ENCODE measurements around the gene GNPTG.
A peak's percentile ranks its signal among the peaks of the same experiment; 100 is the strongest.

GNPTG gene

DNA sequence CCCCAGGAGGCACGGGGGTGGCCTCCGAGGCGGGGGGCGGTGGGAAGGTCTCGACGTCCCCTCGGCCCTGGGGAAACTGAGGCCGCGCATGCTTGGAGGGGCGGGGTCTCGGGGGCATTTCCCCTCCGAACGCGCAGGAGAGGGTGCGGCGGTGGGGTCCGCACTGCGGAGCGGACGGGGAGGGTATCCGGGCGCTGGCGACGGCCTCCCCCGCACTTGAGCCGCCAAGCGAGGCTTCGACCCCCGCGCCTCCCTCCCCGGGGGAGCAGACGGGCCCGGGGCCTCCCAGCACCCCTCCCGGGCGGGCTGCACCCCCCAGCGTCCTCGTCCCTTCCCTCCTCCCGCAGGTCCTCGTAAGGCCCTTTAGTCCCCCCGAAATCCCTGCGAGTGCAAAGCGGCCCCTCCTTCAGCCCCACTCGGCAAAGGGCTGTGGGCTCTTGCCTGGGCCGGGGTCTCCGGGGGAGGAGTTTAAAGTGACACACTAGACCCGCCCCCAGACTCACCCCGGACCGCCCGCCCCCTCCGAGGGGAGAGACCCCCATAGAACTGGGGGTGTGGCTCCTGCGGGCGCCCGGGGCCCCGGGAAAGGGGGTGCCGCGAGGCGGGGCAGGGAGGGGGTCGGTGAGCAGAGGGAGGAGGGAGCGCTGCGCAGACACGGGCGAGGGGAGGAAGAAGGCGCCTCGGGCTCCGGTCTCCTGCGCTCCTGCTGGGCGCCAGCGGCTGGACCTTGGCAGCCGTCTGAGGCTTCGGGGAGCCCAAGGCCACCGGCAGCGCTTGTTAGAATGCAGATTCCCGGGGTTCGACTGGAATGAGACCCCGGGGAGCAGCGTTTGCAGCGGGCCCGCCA lies 17.7 kb upstream of the GNPTG start:
- DNase-seq (ENCODE audit: low read depth): no peak

DNA sequence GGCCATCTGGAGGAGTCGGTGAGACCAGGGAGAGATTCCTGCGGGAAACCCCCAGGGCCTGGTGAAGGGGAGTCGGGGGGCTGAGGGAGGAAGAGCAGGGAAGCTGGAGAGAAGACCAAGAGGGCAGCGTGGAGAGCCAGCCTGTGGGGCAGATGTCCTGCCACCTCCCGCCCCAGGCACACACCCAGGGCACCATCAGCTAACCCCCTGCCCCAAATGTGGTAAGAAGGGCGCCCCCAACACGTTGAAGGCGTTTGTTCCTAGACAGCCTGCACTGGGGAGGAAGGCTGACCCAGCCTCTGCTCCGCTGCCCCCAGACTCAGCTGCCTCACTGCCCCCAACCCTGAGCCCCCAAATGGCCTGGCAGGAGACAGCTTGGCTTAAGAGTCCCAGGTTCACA lies 17.0 kb upstream of the GNPTG start:
- DNase-seq (ENCODE audit: low read depth): no peak

DNA sequence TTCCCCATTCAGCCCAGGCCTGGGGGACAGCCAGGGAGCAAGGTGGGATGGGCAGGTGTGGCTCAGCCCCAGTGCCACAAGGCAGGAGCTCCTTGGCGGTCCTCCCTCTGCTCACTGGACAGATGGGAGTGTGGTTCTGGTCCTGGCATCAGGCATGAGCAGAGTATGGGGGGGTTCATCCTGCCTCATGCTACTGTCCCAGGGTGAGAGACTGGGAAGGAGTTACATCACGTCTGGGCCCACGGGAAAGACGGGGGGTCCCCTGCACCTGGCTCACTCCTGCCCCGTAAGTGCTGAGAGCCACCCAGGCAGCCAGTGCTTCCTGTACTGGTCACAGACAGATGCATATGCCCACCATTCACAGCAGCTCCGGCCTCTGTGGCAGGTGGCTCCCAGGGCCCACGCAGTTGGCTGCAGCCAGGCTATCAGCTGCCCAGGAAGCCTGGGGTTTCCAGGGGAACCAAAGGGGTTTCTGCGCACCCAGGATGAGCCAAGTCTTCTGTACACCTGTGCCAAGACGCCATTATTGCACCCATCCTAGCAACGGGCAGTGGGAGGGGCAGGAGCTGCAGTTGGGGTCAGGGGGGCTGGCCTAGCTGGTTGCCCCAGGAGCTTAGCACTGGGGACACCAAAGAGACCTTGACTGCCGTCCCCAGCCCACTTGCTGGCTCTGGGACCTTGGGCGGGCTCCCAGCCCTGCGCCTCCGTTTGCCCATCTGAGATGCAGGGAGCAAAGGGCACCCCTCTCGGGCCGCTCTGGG lies 16.3 kb upstream of the GNPTG start:
- no peak for DNase-seq (ENCODE audit: low read depth)

DNA sequence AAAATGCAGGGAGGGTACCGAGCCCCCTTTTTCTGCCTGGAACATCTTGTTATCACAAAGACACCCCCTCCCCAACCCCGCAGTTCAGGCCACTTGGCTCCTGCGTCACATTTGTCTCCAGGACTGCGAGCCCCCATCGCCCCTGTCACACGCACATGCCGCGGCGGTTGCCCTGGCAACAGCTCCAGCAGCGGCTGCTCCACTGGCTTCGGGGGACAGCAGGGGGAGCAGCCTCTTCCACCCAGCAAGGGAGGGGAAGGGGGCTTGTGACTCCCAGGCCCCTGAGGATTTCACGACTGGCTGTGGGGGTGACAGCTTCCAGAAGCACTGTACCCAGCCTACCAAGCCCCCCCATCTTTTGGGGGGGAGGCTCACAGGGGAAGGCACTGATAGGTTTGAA lies 15.7 kb upstream of the GNPTG start:
- no peak for DNase-seq (ENCODE audit: low read depth)

DNA sequence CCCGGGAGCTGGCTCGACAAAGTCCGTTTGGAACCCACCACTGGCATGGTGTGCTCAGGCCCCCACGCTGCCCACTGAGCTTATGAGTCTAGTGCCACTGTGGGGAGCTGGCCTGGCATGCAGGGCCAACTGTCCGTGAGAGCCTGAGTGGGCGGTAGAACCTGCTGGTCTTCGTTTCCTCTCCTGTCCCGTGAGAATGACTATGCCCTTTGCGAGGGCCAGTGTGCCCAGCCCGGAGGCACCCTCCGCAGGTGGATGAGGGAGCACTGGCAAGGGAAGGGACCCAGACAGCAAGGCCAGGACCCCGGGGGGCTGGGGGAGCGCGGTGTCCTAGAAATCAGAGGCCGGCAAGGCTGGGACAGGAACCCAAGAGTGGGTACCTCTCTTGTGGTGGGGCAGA lies 15.1 kb upstream of the GNPTG start:
- no peak for DNase-seq (ENCODE audit: low read depth)

DNA sequence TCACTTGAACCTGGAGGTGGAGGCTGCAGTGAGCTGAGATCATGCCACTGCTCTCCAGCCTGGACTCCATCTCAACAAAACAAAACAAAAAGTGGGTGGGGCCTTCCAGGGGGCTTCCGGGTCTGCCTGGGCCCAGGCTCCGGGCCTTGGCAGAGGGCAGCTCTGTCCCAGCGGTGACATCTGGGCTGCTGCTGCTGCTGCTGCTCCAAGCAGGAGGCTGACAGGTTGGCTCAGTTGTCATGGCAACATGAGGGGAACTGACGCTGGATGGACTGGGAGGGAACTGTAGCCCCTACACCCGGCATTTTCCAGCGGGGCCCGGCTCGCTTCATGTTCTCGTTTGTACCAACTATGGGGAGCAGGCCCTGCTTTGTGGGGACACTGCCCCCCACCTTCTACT lies 14.2 kb upstream of the GNPTG start:
- DNase-seq (ENCODE audit: low read depth): no peak

DNA sequence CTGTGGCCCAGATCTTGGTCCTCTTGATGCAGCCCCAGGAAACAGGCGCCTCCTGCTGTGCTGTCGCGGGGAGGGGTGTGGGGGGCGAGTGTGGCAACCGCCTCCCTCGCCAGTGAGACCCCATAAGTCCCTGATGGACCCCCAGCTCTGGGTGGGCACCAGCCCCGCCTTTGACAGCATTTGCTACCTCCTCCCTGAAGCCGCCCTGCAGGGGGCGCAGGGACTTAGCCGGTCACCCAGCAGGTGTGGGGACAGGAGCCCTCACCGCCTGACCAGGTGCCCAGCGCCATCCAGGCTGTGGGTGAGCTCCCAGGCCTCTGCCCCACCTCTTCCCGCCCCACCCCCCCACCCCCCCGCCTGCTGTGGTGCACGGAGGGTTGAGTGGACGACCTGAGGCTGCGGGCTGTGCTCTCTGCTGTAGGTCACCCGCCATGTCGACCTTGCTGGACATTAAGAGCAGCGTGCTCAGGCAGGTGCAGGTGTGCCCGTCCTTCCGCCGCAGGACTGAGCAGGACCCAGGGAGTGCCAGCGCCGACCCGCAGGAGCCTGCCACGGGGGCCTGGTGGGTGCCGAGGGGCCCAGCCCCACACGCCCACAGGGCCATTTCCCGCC lies 13.5 kb upstream of the GNPTG start:
- DNase-seq (ENCODE audit: low read depth): no peak

DNA sequence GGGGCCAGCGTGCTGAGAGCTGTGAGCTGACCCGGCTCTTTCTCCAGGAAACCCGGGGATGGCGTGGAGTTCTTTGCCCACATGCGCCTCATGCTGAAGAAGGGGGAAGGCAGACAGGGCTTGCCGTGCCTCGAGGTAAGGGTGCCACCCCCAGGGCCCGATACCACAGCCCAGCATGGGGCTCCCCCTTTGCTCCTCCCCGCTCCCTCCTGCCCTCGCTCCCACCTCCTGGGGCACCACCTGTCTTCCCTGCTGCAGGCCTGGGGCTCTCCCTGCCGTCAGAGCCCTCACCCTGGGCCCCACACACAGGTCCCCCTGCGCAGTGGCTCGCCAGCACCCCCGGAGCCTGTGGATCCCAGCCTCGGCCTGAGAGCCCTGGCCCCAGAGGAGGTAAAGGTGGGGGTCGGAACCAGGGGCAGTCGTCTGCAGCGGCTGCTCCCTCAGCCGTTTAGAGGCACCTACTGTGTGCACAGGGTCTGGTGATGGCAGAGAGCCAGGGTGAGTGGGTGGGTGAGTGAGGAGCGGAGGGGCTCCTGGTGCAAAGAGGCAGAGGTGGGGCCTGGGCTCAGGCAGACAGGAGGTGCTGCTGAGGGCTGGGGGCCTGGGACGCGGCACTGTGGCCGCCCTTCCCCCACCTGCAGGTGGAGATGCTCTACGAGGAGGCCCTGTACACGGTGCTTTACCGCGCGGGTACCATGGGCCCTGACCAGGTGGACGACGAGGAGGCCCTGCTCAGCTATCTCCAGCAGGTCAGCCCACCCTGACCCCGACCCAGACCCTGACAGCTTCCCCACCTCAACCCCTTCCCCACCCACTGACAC lies 12.7 kb upstream of the GNPTG start:
- no peak for DNase-seq (ENCODE audit: low read depth)

DNA sequence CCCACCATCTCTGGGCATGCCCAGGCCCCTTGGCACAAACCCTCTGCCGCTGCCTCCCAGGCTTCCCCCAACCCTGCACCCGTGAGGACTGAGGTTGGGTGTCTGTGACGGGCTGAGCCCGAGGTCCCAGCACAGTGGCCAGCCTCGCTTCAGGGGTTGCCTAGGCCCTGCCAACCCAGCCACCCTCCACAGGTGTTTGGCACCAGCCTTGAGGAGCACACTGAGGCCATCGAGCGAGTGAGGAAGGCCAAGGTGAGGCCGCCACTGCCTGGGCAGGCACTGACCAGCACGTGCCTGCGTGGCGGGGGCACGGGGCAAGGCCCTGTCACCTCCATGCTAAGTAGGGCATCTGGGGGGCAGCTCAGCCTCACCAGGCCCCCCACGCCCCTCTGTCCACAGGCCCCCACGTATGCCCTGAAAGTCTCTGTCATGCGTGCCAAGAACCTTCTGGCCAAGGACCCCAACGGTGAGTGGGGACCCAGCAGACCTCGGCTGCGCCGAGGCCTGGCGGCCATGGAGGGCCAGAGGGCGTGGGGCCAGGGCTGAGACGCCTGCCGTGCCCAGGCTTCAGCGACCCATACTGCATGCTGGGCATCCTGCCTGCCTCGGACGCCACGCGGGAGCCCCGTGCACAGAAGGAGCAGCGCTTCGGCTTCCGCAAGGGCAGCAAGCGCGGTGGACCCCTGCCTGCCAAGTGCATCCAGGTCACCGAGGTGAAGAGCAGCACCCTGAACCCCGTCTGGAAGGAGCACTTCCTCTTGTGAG lies 10.8 kb upstream of the GNPTG start:
- no peak for DNase-seq (ENCODE audit: low read depth)

DNA sequence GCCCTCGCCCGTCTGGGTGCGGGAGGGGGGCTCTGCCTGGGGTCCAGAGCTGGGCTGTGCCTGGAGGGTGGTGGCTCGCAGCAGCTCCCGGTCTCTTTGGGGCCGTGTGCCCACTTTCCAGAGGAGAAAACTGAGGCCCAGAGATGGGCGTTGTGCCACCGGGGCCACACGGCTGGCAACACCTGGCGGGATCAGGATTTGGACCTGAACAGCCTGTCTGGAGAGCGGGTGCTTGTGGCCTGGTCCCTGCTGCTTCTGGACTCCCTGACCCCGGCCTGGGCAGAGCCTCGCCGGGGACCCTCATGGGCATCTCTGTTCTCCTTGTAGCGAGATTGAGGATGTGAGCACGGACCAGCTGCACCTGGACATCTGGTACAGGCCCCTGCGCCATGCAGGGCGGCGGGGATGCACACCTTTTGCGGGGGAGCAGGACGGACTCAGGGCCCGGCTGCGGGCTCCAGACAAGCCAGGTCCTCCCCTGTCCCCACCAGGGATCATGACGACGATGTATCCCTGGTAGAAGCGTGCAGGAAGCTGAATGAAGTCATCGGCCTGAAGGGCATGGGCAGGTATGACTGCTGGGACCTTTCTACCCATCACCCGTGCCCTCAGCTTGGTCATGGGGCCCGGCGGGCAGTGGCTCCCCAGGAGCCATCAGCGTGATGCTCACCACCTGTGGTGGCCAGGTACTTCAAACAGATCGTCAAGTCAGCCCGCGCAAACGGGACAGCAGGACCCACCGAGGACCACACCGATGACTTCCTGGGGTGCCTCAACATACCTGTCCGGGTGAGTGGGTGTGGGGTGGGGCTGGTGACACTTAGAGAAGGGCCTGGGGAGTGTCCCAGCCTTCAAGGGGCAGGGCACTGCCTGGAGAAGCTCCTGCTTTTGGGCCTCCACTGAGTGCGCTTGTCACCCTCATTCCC lies 10.0 kb upstream of the GNPTG start:
- no peak for DNase-seq (ENCODE audit: low read depth)

DNA sequence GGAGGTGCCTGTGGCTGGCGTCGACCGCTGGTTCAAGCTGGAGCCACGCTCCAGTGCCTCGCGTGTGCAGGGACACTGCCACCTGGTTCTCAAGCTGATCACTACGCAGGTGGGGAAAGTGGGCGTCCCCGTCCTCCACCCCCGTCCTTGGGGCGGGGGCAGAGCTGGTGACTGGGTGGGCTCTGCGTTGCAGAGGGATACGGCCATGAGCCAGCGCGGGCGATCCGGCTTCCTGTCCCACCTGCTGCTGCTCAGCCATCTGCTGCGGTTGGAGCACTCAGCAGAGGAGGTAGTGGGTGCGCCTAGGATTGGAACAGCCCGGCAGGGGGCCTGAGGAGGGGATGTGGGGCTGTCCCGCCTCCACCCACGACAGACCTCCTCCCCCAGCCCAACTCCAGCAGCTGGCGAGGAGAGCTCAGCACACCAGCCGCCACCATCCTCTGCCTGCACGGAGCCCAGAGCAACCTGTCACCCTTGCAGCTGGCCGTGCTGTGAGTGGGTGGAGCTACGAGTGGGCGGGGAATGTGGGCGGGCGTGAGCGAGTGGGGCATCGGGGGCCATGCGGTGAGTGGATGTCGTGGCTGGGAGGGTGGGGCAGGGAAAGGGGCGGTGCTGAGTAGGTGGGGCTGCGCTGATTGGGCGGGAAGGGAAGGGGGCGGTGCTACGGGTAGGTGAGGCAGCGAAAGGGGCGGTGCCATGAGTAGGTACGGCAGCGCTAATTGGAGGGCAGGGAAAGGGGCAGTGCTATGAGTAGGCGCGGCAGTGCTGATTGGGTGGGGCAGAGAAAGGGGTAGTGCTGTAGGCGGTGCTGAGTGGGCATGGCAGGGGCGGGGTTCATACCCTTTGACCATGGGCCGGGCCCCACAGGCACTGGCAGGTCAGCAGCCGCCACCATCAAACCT lies 9.0 kb upstream of the GNPTG start:
- peak; percentile 62 for DNase-seq (ENCODE audit: low read depth)

DNA sequence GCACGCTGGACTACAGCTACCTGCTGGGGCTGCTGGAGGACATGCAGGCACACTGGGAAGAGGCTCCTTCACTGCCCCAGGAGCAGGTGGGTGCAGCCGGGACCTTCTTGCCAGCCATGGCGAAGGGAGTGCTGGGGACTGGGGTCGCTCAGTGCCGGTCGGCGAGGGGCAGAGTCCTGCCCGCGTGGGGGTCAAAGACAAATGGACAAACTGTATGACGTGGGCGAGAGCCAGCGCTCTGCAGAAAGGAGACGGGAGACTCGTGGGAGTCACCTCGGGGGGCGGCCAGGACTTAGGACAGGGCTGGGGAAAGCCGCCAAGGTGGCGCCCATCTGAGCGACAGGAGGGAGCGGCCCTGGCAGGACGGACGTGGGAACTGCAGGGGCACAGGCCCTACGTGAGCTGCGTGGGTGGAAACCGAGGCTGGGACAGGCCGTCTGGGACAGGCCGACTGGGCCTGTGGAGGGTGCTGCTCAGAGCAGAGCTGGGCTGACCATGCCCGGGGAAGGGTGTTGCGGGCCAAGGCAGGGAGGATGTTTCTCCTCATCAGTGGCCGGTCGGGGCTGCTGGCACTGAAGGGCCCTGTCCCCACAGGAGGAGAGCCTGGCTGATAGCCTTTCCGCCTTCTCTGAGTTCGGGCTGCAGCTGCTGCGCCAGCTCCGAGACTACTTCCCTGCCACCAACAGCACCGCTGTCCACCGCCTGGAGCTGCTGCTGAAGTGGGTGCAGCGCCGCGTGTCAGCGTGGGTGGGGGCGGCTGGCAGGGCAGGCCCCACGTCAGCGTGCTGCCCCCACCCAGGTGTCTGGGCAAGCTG lies 8.1 kb upstream of the GNPTG start:
- DNase-seq (ENCODE audit: low read depth): no peak

DNA sequence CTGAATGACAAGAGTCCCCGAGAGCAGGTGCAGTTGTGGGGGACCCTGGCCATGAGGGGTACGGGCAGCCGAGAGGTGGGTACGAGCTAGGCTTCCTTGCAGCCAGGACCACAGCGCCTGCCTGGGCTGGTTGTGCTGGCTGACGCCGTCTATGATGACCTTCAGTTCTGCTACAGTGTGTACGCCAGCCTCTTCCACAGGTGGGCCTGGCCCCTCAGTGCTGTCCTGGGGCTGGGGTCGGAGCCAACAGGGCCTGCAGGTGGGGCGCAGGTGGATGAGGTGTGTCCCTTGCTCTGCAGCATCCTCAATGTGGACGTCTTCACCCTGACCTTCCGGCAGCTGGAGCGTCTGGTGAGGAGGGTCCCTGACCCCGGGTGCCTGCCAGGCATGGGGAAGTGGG lies 7.2 kb upstream of the GNPTG start:
- DNase-seq (ENCODE audit: low read depth): no peak

DNA sequence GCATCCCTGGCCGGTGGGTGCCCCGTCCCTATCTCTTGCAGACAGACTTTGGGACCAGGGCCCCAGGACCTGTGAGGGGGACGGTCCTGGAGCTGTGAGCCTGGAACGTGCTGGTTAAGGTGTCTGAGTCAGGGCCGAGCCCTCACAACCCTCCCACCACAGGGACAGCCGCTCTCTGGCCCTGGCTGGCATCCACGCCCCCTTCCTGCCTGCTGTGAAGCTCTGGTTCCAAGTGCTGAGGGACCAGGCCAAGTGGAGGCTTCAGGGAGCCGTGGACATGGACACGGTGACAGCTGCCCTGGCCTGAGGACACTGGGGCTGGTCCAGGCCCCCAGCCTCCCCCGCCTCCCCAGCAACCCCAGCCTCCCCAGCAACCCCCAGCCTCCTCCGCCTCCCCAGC lies 6.6 kb upstream of the GNPTG start:
- DNase-seq (ENCODE audit: low read depth): no peak

DNA sequence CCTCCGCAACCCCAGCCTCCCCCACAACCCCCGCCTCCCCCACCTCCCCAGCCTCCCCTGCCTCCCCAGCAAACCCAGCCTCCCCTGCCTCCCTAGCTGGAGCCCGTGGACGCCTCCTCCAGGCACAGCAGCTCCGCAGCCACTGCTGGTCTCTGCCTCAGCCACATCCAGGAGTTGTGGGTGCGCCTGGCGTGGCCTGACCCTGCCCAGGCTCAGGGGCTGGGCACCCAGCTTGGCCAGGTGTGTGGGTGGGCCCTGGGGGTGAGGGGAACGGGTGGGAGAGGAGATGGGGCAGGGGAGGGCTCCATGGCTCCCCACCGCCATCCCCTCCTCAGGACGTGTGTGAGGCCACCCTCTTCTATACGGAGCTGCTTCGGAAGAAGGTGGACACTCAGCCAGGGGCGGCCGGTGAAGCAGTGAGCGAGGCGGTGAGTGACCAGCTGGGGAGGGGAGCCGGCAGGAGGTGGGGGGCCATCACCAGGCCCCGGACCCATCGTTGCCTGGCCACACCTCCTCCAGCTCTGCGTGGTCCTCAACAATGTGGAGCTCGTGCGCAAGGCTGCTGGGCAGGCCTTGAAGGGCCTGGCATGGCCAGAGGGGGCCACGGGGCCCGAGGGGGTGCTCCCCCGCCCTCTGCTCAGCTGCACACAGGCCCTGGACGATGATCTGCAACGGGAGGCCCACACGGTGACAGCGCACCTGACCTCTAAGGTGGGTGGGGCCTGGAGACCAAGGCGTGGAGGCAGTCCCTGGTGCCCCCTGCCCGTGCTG lies 5.9 kb upstream of the GNPTG start:
- DNase-seq (ENCODE audit: low read depth): no peak

DNA sequence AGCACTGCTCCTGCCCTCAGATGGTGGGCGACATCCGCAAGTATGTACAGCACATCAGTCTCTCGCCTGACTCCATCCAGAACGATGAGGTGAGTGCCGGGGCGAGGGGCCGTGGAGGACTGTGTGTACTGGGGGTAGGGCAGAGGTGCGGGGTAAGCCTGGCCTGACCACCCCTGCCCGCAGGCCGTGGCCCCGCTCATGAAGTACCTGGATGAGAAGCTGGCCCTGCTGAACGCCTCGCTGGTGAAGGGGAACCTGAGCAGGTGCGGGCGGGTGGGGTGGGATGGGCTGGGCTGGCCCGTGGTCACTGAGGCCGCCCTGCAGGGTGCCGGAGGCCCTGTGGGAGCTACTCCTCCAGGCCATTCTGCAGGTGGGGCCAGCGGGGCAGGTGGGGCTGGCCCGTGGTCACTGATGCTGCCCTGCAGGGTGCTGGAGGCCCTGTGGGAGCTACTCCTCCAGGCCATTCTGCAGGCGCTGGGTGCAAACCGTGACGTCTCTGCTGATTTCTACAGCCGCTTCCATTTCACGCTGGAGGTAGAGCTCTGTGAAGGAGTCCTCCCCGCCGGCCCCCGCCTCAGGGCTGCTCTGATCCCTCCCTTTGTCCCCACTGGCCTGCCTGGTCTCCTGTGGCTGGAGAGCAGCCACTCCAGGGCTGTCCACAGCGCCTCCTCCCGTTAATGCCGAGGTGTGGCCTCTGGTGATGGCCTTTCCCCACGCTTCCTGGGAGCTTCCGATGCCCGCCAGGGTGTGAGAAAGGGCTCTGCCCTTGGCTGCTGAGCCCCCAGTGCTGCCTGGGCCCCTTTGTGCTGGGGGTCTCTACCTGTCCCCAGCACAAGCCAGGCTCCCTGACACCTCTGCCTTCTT lies 5.1 kb upstream of the GNPTG start:
- DNase-seq (ENCODE audit: low read depth): no peak
